ENCODE measurements around the gene SWT1. TPM values are rescaled to one million over a fixed set of nuclear protein-coding genes. Genes with fewer than 3 reads are reported as not detected.
"Not testable (repeated sequence)": the region's sequence is repeated elsewhere in the genome, so short reads cannot be mapped to it uniquely, and the experiment has no call there.

SWT1 gene
- total and polyA plus RNA-seq, 2 of the 4 experiments (the other 2 are of a cell fraction), result 0.82 to 2.7 TPM

DNA sequence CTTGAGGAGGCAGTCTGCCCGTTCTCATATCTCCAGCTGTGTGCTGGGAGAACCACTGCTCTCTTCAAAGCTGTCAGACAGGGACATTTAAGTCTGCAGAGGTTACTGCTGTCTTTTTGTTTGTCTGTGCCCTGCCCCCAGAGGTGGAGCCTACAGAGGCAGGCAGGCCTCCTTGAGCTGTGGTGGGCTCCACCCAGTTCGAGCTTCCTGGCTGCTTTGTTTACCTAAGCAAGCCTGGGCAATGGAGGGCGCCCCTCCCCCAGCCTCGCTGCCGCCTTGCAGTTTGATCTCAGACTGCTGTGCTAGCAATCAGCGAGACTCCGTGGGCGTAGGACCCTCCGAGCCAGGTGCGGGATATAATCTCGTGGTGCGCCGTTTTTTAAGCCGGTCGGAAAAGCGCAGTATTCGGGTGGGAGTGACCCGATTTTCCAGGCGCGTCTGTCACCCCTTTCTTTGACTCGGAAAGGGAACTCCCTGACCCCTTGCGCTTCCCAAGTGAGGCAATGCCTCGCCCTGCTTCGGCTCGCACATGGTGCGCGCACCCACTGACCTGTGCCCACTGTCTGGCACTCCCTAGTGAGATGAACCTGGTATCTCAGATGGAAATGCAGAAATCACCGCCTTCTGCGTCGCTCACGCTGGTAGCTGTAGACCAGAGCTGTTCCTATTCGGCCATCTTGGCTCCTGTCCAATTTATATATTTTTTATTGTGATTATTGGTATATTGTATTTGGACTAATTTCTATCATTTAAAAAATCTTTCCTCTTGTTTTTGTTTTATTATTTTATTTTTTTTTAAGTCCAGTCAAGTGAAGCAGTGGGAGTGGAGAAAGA is 100.4 kb downstream of the SWT1 start:
- H2BK20ac ChIP-seq (ENCODE audit: low read depth, low read length); H3K4me3 ChIP-seq (ENCODE audit: insufficient read depth, low read depth, low read length); BruUV-seq (replicated peaks); H3K9me3 ChIP-seq (ENCODE audit: control insufficient read depth, insufficient read depth, low read length); H3K4ac ChIP-seq (ENCODE audit: low read depth, low read length); in situ Hi-C loops (cut with MboI; ENCODE audit: low sequenced_read_pairs); DNase-seq; intact Hi-C loops (cut with micrococcal nuclease); H3K79me1 ChIP-seq (ENCODE audit: low read depth in 1 of 2, low read length in 2 of 2); H4K91ac ChIP-seq (ENCODE audit: insufficient read depth, low read depth, low read length); dilution Hi-C loops (cut with HindIII; ENCODE audit: low sequenced_read_pairs, unreplicated experiment); CTCF ChIA-PET; H3K36me3 ChIP-seq (ENCODE audit: control insufficient read depth, insufficient read depth, low read length); H3K9me1 ChIP-seq (ENCODE audit: insufficient read depth, low read length); H3K9ac ChIP-seq (ENCODE audit: low read depth, low read length); H2AFZ ChIP-seq (replicated peaks; ENCODE audit: low read length, poor library complexity); ATAC-seq (ENCODE audit: low read depth); H2AK5ac ChIP-seq (ENCODE audit: low read depth, low read length); H2AK9ac ChIP-seq (replicated peaks; ENCODE audit: low read depth, low read length, poor library complexity); H3K56ac ChIP-seq (ENCODE audit: extremely low read depth, insufficient read depth, low read length); POLR2A ChIA-PET (ENCODE audit: unreplicated experiment); H3K4me2 ChIP-seq (ENCODE audit: low read depth, low read length); H2BK15ac ChIP-seq (ENCODE audit: low read depth, low read length); H4K5ac ChIP-seq (ENCODE audit: low read depth, low read length); H4K8ac ChIP-seq (ENCODE audit: low read depth in 2 of 2, low read length in 2 of 2); H4K20me1 ChIP-seq (ENCODE audit: insufficient read depth, low read length); H3K4me1 ChIP-seq (ENCODE audit: control insufficient read depth, insufficient read depth, low read length); H3K23ac ChIP-seq (ENCODE audit: low read depth, low read length); H2BK120ac ChIP-seq (ENCODE audit: low read depth, low read length); H3K27ac ChIP-seq (ENCODE audit: insufficient read depth, low read length); H3K18ac ChIP-seq (ENCODE audit: low read depth, low read length); H3K14ac ChIP-seq (replicated peaks; ENCODE audit: low read depth, low read length); H3K27me3 ChIP-seq (ENCODE audit: control insufficient read depth, insufficient read depth, low read length); H2BK5ac ChIP-seq (ENCODE audit: low read depth, low read length, poor library complexity, severe bottlenecking): not testable (repeated sequence)
- WGBS, 2 experiments (ENCODE audit: extremely low coverage in 2 of 2, insufficient read length in 1 of 2), result no CpG with 5 or more reads among the region's 32 CpGs

Data from IMR-90 (cell line).